HAP-1 (cell line): Measurements from ENCODE around the gene DHX36.

ENCODE experiments used
- DNase-seq, 2 experiments: peaks; one replicate each; pipeline ENCODE4 v3.0.0-alpha.2; 2016 to 2020; ENCODE audit warnings: low spot score in 2 of 2
- H3K27me3 ChIP-seq: fragments of 250-450 bp; sonication (Bioruptor Pico); 2 replicates; pipeline ENCODE4 v1.5.1; 2020; ENCODE audit warnings: low read depth, mild to moderate bottlenecking, moderate library complexity
- H3K36me3 ChIP-seq: fragments of 250-450 bp; sonication (Bioruptor Pico); replicated peaks from 2 replicates; pipeline ENCODE4 v1.5.1; 2020; ENCODE audit warnings: mild to moderate bottlenecking
- H3K4me1 ChIP-seq: fragments of 250-450 bp; sonication (Bioruptor Pico); 2 replicates; pipeline ENCODE4 v1.5.1; 2020; ENCODE audit warnings: mild to moderate bottlenecking
- H3K4me3 ChIP-seq: fragments of 250-450 bp; sonication (Bioruptor Pico); 2 replicates; pipeline ENCODE4 v1.5.1; 2020; ENCODE audit warnings: mild to moderate bottlenecking, moderate library complexity
- H3K9me3 ChIP-seq: fragments of 250-450 bp; sonication (Bioruptor Pico); 2 replicates; pipeline ENCODE4 v1.5.1; 2020; ENCODE audit warnings: mild to moderate bottlenecking, moderate library complexity
- in situ Hi-C: fragments of 300-500 bp; cut with MboI; formaldehyde crosslinking; loops from 3 replicates; pipeline ENCODE4 v1.14.3; 2020; ENCODE audit warnings: low sequenced_read_pairs, inconsistent platforms, mixed read lengths

The DHX36 gene

DNA sequence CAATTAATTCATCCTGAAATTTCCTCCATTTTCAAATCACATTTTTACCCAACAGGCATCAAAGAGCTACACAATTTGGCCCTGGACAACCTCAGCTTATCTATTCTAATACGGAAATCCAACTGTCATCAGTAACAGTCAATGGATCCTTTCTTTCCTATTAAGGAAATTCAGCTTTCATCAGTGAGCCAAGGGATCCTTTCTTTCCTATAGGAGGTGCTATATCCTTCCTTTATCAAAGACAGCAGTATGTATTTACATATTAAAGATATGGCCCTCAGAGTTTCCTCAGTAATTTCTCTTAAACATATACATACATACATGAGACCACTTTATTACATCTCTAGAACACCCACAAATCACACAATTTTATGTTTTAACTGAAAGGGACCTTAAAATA, 10.1 kb downstream of the DHX36 start:
- peaks cover 12% of the 10 kb centered on the region for H3K4me1 ChIP-seq
- peaks cover 54% of the 10 kb centered on the region for H3K36me3 ChIP-seq
- no peak overlapping the region for H3K4me3 ChIP-seq
- no peak for DNase-seq
- no peaks in the 10 kb centered on the region for H3K27me3 ChIP-seq
- in situ Hi-C loops, result loop anchor here (25.0 kb wide), 1 partner anchor 1023 kb away; no protein-coding TSS in a partner anchor
- H3K9me3 ChIP-seq, result no peaks in the 10 kb centered on the region

DNA sequence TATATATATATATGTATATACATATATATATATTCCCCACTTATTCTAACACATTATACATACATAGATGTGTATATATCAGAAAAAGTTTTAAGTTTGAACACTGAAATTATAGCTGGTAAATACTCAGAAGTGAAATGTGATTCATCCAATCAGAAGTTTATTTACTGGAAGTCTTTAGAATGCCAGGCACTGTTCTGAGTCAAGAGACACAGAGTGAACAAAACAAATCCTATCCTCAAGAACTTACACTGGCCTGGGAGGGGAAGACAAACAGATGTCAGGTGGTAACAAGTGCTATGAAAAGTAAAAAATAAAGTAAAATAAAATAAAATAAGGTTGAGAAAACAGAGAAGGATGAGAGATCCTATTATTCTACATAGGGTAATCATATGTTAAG, 13.4 kb downstream of the DHX36 start:
- no peak for DNase-seq
- in situ Hi-C loops, result loop anchor here (25.0 kb wide), 1 partner anchor 1026 kb away; no protein-coding TSS in a partner anchor
- H3K9me3 ChIP-seq, result no peaks in the 10 kb centered on the region
- peaks cover 73% of the 10 kb centered on the region for H3K36me3 ChIP-seq
- no peaks in the 10 kb centered on the region for H3K27me3 ChIP-seq
- H3K4me3 ChIP-seq, result no peak overlapping the region
- H3K4me1 ChIP-seq, result no peaks in the 10 kb centered on the region

DNA sequence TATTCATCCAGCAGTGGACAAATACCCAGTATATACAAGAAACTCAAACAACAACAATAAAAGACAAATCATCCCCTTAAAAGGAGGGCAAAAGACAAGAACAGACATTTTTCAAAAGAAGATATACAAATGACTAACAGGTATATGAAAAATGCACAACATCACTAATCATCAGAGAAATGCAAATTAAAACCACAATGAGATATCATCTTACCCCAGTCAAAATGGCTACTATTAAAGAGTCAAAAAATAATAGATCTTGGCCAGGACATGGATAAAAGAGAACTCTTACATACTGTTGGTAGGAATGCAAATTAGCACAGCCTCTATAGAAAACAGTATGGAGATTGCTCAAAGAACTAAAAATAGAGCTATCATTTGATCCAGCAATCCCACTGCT, 16.9 kb downstream of the DHX36 start:
- DNase-seq, result no peak
- Histone ChIP-seq H3K27me3 (no peaks in the 10 kb centered on the region), H3K4me3 (no peak overlapping the region), H3K4me1 (peaks cover 7% of the 10 kb centered on the region; the same call in 1 of the 2 replicates), H3K9me3 (no peaks in the 10 kb centered on the region), H3K36me3 (peaks cover 73% of the 10 kb centered on the region)
- in situ Hi-C loops, result loop anchor here (25.0 kb wide), 1 partner anchor 1030 kb away; no protein-coding TSS in a partner anchor

DNA sequence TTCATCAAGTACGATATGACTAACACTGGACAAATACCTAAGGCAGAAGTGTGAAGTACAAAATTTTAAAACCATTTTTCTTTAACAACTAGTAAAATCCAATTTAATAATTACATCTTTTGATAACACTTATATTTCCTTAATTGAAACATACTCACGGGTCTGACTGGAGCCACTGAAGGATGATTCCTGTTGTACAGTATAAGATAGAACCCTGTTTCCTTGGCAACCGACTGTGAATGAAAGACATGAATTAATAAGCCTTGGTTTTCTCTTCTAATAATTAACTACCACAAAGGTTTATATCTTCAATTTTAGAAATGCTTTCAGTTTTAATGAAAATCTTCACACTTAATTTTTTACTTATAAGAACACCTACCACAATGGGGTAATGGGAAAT, 19.4 kb downstream of the DHX36 start:
- H3K4me3 ChIP-seq, result no peak overlapping the region
- in situ Hi-C loops, result loop anchor here (25.0 kb wide), 1 partner anchor 1032 kb away; no protein-coding TSS in a partner anchor
- H3K4me1 ChIP-seq, result peaks cover 7% of the 10 kb centered on the region; the same call in 1 of the 2 replicates
- H3K36me3 ChIP-seq, result peaks cover 86% of the 10 kb centered on the region
- no peaks in the 10 kb centered on the region for H3K27me3 ChIP-seq
- DNase-seq, result no peak
- H3K9me3 ChIP-seq, result no peaks in the 10 kb centered on the region

DNA sequence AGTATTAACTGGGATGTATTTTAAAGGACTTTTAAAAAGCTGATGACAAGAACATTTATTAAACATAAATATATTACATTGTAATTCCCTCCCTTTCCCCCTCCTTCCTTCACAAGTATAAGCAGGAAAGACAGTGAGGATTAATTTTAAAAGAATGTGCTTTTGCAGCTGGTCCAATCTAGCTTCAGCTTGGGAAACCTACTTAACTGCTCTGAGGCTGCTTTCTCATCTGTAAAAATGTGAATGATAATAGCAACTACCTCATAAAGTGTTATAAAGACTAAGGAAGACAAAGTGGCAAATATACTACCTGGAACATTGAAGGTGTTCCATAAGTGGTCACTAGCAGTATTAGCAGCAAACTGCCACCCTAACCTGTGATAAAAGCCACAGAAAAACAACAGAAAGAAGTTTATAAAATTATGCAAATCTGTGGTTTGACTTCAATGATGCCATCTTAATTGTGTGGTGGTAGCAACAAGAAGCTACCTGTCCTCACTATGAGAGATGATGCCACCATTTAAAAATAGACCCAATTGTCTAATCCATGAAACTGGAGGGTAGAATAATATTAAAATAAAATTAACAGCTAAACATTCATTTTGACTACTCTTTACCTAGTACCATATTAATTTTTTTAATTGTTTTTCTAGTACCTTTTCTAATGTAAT, 20.0 kb downstream of the DHX36 start:
- no peak overlapping the region for H3K4me3 ChIP-seq
- peaks cover 84% of the 10 kb centered on the region for H3K36me3 ChIP-seq
- H3K9me3 ChIP-seq, result no peaks in the 10 kb centered on the region
- DNase-seq, result peak in 1 of 2 experiments; percentile 51
- in situ Hi-C loops, result loop anchor here (25.0 kb wide), 1 partner anchor 1033 kb away; no protein-coding TSS in a partner anchor
- H3K27me3 ChIP-seq, result no peaks in the 10 kb centered on the region
- peaks cover 7% of the 10 kb centered on the region; the same call in 1 of the 2 replicates for H3K4me1 ChIP-seq

DNA sequence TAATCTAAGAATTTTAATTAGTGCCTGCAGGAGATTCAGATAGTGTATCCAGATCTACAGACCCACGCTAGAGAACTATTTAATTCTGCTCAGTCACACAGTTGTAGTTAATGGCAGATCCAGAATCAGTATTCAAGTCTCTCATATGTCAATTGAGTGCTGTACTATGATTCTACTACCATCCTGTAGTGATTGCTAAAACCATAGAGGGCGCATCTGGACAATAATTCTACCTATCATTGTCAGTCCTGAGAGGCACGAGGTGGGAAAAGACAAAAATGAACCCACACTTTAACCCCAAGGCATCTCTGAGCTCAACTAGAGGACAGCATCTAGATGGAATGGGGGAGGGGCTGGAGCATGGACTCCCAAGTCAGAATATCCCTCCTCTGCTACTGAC, 22.7 kb downstream of the DHX36 start:
- no peak overlapping the region for H3K4me3 ChIP-seq
- no peaks in the 10 kb centered on the region for H3K27me3 ChIP-seq
- peaks cover 7% of the 10 kb centered on the region; the same call in 1 of the 2 replicates for H3K4me1 ChIP-seq
- in situ Hi-C loops, result loop anchor here (25.0 kb wide), 1 partner anchor 1036 kb away; no protein-coding TSS in a partner anchor
- no peak for DNase-seq
- H3K9me3 ChIP-seq, result no peaks in the 10 kb centered on the region
- peaks cover 82% of the 10 kb centered on the region for H3K36me3 ChIP-seq

DNA sequence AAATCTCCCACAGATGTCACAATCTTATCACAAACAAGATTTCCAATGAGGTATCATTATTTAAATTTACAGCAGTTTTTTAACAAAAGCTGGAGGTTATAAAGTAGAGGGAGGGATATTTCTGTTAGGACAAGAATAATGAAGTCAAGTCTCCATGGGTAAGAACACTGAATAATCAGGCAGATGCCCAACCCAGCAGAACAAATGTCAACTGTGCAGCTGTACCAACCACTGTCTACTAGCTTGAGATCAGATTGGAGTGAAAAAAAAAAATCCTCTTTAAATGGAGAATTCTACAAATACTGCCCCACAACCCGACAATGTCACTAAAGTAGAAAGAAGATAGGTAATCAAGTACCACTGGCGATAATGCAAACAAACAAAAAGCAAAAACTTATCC, 30.3 kb downstream of the DHX36 start:
- no peak overlapping the region for H3K4me3 ChIP-seq
- in situ Hi-C loops, result no loop called here
- peaks cover 76% of the 10 kb centered on the region for H3K36me3 ChIP-seq
- no peak for DNase-seq
- no peaks in the 10 kb centered on the region for H3K4me1 ChIP-seq
- no peaks in the 10 kb centered on the region for H3K27me3 ChIP-seq
- no peaks in the 10 kb centered on the region for H3K9me3 ChIP-seq

DNA sequence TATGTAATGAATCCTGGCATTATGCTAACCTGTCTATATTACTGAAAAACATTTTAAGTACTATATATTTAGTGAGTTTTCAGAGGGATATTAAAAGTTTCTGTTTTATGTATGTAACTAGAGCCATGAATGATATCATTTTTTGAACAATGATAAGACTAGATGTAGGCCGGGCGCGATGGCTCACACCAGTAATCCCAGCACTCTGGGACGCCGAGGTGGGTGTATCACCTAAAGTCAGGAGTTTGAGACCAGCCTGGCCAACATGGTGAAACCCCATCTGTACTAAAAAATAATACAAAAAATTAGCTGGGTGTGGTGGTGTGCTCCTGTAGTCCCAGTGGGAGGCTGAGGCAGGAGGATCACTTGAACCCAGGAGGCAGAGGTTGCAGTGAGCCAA, 34.1 kb downstream of the DHX36 start:
- no peaks in the 10 kb centered on the region for H3K9me3 ChIP-seq
- no peaks in the 10 kb centered on the region for H3K27me3 ChIP-seq
- in situ Hi-C loops, result no loop called here
- H3K36me3 ChIP-seq, result peaks cover 70% of the 10 kb centered on the region
- H3K4me1 ChIP-seq, result peaks cover 3% of the 10 kb centered on the region; the same call in 1 of the 2 replicates
- DNase-seq, result no peak
- no peak overlapping the region for H3K4me3 ChIP-seq

DNA sequence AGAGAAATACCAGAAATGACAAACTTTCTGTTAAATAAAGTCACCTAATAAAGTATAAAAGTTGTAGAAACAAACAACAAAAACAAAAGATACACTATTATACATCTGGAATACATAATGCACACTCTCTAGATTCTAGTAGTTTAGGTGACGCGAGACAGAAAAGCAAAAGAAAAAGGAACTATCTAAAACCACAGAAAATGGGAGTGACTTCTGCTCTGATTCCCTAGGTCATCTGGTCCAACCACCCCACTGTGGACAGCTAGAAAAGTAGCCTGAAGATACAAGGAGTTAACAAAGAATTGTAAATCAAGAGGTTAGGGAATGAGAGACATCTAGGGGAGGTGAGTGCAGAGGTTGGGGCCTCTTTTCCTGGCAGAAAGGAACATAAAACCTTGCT, 39.1 kb downstream of the DHX36 start:
- no peak for DNase-seq
- H3K36me3 ChIP-seq, result peaks cover 73% of the 10 kb centered on the region
- no peaks in the 10 kb centered on the region for H3K27me3 ChIP-seq
- no peaks in the 10 kb centered on the region for H3K9me3 ChIP-seq
- no peak overlapping the region for H3K4me3 ChIP-seq
- in situ Hi-C loops, result no loop called here
- H3K4me1 ChIP-seq, result peaks cover 3% of the 10 kb centered on the region

DNA sequence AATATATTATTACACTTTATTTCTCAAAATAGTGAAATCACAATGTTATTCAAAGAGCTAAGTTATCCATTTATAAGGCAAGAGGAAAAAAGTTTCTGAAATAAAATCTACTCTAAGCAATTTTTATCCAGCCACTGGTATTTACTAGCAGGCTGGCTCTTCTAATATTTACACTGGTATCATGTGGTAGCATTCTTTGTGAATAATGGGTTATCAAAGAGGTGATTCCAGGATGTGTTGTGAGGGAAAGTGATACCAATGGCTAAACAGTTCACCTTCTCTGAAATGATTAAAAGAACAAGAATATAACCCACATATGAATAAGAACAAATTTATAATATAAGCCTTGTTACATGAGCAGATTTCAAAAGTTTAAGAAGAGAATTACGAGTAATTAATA, 44.1 kb downstream of the DHX36 start:
- Histone ChIP-seq H3K4me1 (no peaks in the 10 kb centered on the region; the same call in 1 of the 2 replicates), H3K36me3 (peaks cover 77% of the 10 kb centered on the region), H3K9me3 (no peaks in the 10 kb centered on the region), H3K27me3 (no peaks in the 10 kb centered on the region), H3K4me3 (no peak overlapping the region)
- in situ Hi-C loops, result no loop called here
- no peak for DNase-seq

DNA sequence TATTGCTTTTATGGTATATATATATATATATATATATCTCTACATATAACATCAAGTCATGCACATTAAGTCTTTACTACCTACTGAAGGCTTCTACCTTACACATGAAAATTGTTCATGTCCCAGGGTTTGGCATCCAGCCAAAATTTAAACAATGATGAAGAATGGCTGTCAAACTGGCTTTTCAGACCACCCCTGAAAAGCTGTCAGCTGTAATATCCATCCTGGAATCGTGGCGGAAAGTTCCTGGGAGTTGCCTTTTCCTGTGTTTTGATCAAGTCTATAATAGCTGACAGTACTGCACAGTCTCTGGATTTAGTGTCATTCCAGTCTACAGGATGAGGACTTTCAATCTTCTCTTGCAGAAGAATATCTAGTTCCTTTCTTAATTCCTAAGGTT, 48.3 kb downstream of the DHX36 start:
- no peaks in the 10 kb centered on the region for H3K27me3 ChIP-seq
- H3K9me3 ChIP-seq, result no peaks in the 10 kb centered on the region
- no peak overlapping the region for H3K4me3 ChIP-seq
- peak in 1 of 2 experiments; percentile 19 for DNase-seq
- H3K36me3 ChIP-seq, result peaks cover 69% of the 10 kb centered on the region
- in situ Hi-C loops, result no loop called here
- peaks cover 5% of the 10 kb centered on the region for H3K4me1 ChIP-seq

DNA sequence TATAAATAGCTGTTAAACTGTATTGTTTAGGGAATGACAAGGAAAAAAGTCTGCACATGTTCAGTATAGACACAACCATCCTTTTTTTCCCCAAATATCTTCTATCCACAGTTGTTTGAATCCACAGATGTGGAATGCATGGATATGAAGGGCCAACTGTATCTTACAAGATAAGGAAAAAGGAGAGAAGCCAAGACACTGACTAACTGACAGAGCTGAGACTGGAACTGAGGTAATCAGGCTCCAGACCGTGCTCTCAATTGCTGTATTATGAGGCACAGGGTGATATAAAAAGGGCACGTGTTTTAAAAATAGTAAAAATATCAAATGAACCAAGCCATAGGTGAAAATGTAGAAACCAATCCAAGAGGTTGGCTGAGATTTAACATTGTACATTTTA, 49.0 kb downstream of the DHX36 start:
- H3K36me3 ChIP-seq, result peaks cover 67% of the 10 kb centered on the region
- in situ Hi-C loops, result no loop called here
- no peak overlapping the region for H3K4me3 ChIP-seq

DNA sequence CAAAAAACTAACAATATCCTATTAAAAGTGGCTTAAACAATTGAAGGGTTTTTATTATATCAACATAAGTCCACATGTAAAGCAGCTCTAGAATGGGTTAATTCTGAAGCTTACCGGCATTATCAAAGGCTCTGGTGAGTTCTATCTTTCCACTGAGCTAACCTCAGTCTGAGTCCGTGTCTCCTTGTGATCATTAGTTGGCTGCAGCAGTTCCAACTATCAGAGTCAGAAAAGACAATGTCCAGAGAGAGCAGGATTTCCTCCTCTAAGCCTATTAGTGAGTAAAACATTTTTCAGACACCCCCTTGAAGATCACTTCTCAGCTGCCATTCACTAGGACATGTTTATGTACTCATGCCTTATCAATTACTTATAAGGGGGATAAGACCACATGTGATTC, 49.9 kb downstream of the DHX36 start:
- Histone ChIP-seq H3K36me3 (peaks cover 67% of the 10 kb centered on the region), H3K9me3 (no peaks in the 10 kb centered on the region), H3K4me3 (no peak overlapping the region), H3K4me1 (peaks cover 10% of the 10 kb centered on the region), H3K27me3 (no peaks in the 10 kb centered on the region)
- DNase-seq, result no peak
- in situ Hi-C loops, result no loop called here

More for the DNA sequence above, 49.0 kb downstream of the DHX36 start:
- H3K27me3 ChIP-seq, result no peaks in the 10 kb centered on the region
- no peak for DNase-seq
- H3K4me1 ChIP-seq, result peaks cover 5% of the 10 kb centered on the region
- no peaks in the 10 kb centered on the region for H3K9me3 ChIP-seq

DNA sequence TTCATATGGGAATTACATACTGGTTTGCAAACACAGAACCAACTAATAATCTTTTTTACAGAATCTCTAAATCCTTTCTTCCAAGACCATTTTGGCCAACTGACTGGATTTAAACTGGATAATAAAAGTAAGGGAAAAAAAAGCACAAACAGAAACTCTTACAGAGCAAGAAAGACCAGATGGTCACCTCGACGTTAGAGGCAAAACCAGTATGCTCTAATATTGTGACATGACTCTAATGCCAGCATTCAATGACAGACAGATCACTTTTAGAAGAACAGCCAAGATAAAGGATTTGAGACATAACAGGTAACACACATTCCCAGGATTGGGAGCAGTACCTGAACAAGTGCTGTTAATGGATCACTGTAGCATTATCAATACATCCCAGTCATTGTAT, 50.9 kb downstream of the DHX36 start:
- Histone ChIP-seq H3K9me3 (no peaks in the 10 kb centered on the region), H3K4me3 (no peak overlapping the region), H3K27me3 (no peaks in the 10 kb centered on the region), H3K36me3 (peaks cover 67% of the 10 kb centered on the region), H3K4me1 (peaks cover 11% of the 10 kb centered on the region)
- DNase-seq, result peak in 1 of 2 experiments; percentile 51
- in situ Hi-C loops, result no loop called here
